ENCODE results near the gene PBX3. TPM values are rescaled to one million over a fixed set of nuclear protein-coding genes. Genes with fewer than 3 reads are reported as not detected.

PBX3 gene
- total RNA-seq, 2 experiments from 2014 or later = 40.8 to 54.6 TPM

- Histone ChIP-seq H3K27ac (ENCODE audit: low read depth, low read length, poor library complexity, severe bottlenecking) (no peak overlapping the region), H2AFZ (ENCODE audit: low read length) (no peak overlapping the region), H3K9me3 (ENCODE audit: low read length) (no peaks in the 10 kb centered on the region), H3K4me3 (ENCODE audit: low read depth, low read length, poor library complexity, severe bottlenecking) (no peak overlapping the region), H3K36me3 (ENCODE audit: insufficient read depth, low read length) (no peaks in the 10 kb centered on the region), H3K4me2 (ENCODE audit: low read length) (no peak overlapping the region), H3K79me2 (ENCODE audit: insufficient read depth, low read depth, low read length) (no peaks in the 10 kb centered on the region), H3K9me2 (ENCODE audit: insufficient read depth, low read length) (no peaks in the 10 kb centered on the region), H4K20me1 (ENCODE audit: insufficient read depth, low read length) (no peaks in the 10 kb centered on the region), H3K4me1 (ENCODE audit: insufficient read depth, low read length, poor library complexity, severe bottlenecking) (no peaks in the 10 kb centered on the region)
- CTCF ChIA-PET (ENCODE audit: unreplicated experiment) = no interaction called here
- no TSS peak for BruUV-seq (replicated peaks)
- intact Hi-C loops (cut with micrococcal nuclease; ENCODE audit: unreplicated experiment) = no loop called here
- TF ChIP-seq EZH2phosphoT487 (IDR thresholded peaks at IDR 0.05; ENCODE audit: borderline replicate concordance, low read depth, low read length) (no peak), CTCF (conservative IDR thresholded peaks at IDR 0.05; ENCODE audit: low read length) (no peak)
- POLR2A ChIA-PET = interaction anchor here (0.8 kb wide), 1 partner anchor 21 kb away, joined by 3 read pairs; no protein-coding TSS in a partner anchor
- DNase-seq (ENCODE audit: low spot score) = no peak
Measured at GRCh38 chr9:125831054-125831453, 83.9 kb downstream of the PBX3 start.

GRCh38 chr9:125831616-125832015 is 84.4 kb downstream of the PBX3 start:
- POLR2A ChIA-PET = interaction anchor here (0.8 to 0.9 kb wide), 2 partner anchors 11 to 21 kb away, joined by 3 read pairs; no protein-coding TSS in a partner anchor
- BruUV-seq (replicated peaks) = no TSS peak

More at GRCh38 chr9:125831616-125832015, 84.4 kb downstream of the PBX3 start:
- H2AFZ ChIP-seq (ENCODE audit: low read length) = no peak overlapping the region
- no peak overlapping the region for H3K4me3 ChIP-seq (ENCODE audit: low read depth, low read length, poor library complexity, severe bottlenecking)
- no peaks in the 10 kb centered on the region for H3K9me3 ChIP-seq (ENCODE audit: low read length)
- no peak overlapping the region for H3K4me2 ChIP-seq (ENCODE audit: low read length)
- no peaks in the 10 kb centered on the region for H3K9me2 ChIP-seq (ENCODE audit: insufficient read depth, low read length)
- CTCF ChIA-PET (ENCODE audit: unreplicated experiment) = no interaction called here
- no peaks in the 10 kb centered on the region for H3K4me1 ChIP-seq (ENCODE audit: insufficient read depth, low read length, poor library complexity, severe bottlenecking)
- no peak for DNase-seq (ENCODE audit: low spot score)
- H4K20me1 ChIP-seq (ENCODE audit: insufficient read depth, low read length) = no peaks in the 10 kb centered on the region
- TF ChIP-seq CTCF (conservative IDR thresholded peaks at IDR 0.05; ENCODE audit: low read length) (no peak), EZH2phosphoT487 (IDR thresholded peaks at IDR 0.05; ENCODE audit: borderline replicate concordance, low read depth, low read length) (no peak)
- H3K36me3 ChIP-seq (ENCODE audit: insufficient read depth, low read length) = no peaks in the 10 kb centered on the region
- no peak overlapping the region for H3K27ac ChIP-seq (ENCODE audit: low read depth, low read length, poor library complexity, severe bottlenecking)
- H3K79me2 ChIP-seq (ENCODE audit: insufficient read depth, low read depth, low read length) = no peaks in the 10 kb centered on the region
- intact Hi-C loops (cut with micrococcal nuclease; ENCODE audit: unreplicated experiment) = no loop called here

Measured in OCI-LY7 (cell line).